Medulla oblongata (tissue), 1 donor: ENCODE results near the gene HOXD11.

Source experiments
- DNase-seq: peaks from one replicate; pipeline ENCODE4 v3.0.0-alpha.2; 2015; ENCODE audit errors: extremely low spot score

HOXD11 gene

DNA sequence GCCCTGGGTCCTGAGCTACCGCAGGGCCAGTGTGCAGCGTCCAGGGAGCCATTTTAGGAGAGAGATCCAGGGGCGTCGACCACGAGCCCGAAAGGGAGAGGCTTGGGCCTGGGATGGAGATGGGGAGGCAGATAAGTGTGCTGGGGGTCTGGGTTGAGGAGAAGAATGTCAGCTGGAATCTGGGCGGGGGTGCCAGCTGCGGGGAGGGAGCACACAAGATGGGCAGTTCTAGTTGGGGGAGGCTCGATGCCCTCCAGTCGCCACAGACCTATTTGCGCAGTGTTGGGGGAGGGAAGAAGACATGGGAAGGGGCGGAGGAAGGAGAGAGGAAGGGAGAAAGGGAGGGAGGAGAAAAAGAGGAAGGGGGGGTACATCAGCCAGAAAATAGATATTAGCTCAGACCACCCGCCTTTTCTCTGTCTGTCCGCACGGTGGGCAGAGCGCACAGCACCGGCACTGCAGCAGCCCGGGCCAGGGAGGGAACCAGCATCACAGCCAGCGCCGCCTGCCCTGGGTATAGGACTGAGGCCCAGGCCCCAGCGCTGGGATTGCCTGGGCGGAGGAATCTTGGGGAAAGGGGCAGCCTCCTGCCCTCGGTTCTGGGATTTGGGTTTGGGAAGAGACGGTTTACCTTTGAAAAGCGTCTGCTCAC lies 1.9 kb upstream of the HOXD11 start:
- DNase-seq, result no peak

DNA sequence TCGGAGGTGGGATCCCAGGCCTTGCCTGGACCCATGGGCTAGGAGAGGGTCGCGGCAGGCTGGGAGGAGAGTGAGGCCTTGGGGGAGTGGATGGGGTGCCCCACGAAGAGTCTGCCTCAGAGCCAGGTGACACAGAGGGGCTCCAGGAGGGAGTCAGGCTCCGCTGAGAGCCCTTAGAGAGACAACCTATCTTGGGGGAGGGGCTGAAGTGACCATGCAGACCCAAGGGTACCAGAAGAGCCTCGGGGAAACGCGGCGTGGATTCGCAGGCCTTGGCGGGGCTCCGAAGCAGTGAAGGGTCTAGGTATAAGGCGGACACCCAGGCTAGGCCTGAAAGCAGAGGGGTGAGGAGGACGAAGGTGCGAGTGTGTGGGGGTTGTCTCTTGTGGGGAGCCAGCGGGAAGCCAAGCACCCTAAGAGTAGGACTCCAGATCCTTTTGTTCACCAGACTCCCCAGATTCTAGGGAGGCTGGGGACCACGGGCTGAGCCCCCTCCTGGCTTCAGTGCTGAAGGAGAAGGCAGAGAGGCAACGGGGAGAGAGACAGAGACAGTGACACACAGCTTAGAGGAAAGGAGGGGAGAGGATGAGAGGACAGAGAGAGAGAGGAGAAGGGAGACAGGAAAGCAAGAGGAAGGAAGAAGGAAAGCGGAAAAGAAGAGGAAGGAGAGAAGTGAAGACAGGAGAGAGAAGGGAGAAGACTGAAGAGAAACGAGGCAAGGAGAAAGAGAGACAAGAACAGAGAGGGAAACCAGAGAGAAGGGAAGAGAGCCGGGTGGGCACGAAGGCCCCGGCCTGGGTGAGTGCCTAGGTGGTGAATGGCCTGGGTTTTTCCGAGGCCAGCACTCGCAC lies 1.1 kb upstream of the HOXD11 start:
- DNase-seq, result no peak

DNA sequence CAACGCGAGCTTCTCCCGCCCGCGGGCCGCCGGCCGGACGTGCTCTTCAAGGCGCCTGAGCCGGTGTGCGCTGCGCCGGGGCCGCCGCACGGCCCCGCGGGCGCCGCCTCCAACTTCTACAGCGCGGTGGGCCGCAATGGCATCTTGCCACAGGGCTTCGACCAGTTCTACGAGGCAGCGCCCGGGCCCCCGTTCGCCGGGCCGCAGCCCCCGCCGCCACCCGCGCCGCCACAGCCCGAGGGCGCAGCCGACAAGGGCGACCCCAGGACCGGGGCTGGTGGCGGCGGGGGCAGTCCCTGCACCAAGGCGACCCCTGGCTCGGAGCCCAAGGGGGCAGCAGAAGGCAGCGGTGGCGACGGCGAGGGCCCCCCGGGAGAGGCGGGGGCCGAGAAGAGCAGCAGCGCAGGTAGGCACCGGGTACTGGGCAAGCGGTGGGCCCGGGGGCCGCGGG lies 676 bp downstream of the HOXD11 start:
- no peak for DNase-seq

DNA sequence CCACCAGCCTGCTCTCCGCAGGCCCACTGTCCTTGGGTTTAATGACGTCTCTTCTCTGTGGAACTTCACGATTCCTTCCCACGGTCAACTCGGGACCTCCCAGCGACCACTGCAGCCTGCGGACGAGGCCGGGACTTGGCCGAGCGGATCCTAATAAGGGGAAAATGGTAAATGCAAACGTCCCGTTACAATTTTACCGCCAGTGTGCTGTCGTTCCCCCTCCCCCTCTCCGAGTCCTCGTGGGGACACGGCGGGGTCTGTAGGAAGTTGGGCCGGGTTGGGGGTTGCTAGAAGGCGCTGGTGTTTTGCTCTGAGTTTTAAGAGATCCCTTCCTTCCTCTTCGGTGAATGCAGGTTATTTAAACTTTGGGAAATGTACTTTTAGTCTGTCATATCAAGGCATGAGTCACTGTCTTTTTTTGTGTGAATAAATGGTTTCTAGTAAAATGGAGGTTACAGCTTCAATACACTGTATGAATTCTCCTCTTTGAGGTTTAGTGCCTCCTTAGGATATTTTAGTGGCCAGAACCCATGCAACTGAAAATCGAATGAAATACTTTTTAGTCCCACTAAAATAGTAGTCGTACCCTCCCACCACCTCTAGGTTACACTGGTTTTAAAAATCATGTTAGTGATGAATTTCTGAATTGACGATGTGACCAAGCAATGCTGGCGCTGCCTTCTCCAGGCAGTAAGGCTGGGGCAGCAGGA lies 2.3 kb downstream of the HOXD11 start:
- DNase-seq, result no peak

DNA sequence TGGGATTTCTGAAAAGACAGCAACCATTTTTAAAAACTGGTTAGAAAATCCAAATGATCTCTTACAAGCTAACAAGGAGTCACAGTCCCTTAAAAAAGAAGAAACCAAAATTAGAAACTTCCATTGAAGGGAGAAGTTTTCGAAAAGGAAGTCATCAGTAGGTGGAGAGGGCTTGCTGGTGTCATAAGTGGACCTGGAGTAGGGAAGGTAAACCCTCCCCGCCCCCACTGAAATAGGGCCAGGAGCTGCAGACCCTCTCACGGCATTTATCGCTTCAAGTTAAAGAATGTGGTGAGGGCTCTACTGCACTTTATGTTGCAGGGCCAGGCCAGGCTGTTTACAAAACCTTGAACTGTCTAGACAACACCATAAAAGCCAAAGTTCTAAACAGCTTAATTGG lies 2.9 kb downstream of the HOXD11 start:
- no peak for DNase-seq

DNA sequence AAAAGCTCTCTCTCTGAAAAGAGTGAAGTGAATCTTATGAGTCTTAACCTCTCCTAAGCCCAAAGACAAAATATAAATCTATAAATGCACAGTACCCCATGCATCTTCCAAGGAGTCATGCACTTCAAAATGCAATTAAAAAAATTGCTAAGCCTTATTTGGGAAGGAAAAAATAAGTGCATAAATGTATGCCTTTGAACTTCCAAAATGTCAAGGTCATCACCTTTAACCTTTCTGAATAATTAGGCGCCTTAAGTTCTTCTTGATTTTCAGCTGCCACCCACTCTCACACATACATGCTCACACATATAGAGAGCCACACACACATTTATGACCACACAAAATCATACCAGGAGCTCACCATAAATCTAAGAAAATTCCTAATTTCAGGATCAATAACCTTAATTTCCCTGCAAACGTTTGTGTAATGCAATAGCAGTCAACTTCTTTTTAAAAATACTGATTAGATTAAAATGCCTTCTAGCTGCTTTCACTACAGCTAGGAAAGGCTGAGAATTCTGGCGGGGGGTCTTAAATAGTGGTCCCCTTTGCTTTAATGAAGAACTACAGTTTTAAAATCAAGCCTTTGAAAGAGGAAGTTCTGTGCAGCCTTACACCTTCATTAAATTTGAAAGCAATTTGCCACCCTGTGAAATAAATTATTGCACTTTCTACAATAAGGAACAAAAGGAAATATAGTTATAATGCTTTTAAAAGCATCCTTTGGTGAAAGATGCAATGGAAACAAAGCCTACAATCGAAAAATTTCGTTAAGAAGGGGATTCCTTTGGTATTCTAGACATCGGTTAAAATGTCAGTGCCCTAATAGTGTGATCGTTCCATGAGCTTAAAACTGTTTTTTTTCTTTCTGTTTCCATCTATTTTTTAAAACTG lies 3.6 kb downstream of the HOXD11 start:
- DNase-seq, result no peak

DNA sequence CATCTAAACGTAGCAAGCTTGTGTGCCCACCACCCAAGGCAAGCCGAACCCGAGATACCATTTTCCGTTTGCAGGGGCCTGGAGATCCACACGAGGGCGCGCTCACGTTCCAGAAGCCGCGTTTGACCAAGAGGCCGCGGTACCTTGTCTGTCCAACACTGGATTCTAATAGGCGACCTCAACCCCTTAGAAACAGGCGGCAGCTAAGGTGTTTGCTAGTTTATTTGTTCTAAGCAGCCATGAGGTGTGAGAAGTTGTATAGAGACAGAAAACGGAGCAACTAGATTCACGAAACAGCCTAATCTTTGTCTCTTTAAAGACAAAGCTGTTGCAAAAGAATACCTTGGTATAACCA lies 4.2 kb downstream of the HOXD11 start:
- no peak for DNase-seq

DNA sequence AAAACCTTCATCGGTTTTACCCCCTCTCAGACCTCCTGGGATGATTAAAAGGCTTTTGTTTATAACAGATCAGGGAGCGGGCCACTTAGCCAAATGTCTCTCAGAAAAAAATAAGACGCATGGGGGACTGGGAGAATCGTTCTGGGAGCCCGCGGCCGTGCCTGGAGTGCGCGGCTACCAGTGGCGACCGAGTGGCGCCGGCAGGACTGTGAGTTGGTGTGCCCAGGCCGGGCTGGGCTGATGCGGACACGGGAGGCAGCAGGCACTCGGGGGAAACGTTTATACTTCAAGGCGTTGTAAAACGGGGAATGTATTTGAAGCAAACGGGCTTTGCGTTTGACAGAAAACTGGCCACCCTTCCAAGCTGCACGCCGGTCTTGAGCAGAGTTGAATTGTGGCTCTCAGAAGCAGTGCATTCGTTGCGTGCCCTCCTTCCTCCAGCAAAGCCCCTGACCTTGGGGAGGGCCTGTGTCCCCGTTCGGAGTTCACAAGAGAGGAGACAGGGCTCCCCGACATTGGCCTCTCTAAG lies 4.8 kb downstream of the HOXD11 start:
- no peak for DNase-seq

DNA sequence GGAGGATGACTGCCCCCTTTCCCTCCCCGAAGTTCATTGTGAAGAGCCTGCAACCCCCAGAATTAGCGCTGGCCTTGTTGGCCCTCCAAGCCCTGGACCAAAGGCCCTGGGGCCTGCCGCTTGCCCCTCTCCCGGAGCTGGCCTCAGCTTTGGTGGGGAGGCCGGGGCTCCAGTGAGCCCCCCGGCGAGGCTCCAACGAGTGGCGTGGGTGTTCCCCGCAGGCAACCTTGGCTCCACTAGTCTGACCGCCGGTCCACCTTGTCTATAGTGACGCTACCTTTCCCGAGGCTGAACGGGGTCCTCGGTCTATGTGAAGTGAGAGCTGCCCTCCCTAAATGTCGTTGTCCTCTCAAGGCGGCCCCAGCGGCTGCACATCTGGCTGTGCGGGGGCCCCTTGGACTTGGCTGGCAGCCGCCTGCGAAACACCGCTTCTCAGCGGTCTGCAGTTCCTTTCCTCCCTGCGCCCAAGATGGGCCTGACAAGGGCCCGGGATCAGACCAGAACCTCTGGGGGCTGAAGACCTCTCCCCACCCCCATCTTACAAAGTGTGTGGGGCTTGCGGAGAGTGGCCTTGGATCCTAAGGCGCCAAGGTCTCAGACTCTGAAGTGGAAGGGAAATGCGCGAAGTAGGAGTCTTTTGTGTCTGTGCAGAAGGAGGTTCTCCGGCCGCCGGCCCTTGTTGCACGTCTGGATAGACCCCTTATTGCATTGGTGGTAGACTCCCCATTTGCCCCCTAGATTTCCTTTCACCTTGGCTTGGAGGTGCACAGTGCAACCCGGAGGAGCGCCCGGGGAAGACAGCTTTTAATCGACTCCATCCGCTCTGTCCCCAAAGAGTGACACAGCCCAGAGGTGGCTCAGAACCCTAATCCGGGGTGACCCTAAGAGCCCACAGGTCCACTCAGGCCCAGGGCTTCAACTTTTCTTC lies 5.6 kb downstream of the HOXD11 start:
- no peak for DNase-seq

DNA sequence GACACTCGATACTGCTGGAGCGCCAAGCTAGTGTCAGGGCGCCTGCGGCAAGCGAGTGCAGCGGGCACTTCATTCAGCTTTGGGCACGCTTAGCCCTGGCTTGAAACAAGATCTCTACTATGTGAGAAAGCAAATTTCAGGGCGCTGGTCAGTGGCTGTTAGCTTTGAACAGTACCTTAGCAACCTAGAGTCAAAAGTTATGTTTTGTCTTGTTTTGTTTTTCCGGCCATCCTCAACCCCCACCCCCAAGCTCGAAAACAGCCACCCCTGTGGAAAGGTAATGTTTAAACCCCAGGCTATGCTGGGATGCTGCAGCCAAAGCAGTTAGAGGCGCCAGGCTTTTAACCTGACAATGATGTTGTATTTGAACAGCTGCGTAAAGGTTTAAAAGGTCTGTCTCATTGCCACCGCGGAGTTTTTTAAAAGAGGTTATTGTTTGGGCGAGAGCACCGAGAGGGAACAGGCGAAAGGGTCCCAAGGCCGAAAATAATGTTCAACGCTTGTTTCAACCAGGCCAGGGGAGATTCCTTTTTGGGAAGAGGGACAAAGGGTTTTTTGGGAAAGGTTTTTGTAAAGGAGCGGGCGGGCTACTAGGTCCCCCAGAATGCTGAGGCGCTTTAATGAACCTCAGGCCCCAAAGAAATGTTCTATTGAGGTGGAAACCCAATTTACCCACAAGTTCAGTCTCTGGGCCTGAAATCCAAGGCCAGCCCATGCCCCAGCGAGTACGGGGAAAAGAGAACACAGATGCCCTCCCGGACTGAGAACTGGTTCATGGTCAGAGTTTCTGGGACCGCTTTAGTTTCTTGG lies 7.2 kb downstream of the HOXD11 start:
- no peak for DNase-seq

DNA sequence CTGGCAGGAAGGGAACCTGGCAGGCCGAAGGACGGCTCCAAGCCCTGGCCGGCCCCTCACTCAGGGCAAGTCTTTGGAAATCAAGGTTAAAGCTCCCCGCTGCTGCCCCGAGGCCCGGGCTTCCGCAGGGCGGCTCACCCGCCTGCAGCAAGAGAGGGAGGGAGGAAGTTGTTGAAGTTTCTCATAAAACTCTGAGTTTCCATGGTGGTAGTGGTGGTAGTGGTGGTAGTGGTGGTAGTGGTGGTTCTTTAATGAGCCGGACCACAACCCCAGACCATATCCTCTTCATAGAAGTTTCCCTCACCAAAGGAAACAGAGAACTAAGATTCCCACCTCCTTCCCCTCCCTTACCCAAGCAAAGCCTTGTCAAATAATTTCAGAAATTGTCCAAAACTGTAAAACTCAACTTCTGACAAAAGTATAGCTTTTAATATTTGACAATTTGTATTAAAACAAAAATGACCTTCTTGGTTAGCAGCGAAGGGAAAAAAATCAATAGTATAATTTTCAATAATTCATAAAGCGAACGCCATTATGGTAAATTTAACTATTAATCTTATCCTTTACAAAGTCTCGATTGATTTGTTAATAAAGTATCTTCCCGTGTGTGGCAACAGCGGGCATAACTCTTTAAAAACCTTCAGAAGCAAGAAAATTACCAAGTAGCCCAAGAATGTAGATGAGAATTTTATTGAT lies 8.0 kb downstream of the HOXD11 start:
- no peak for DNase-seq

DNA sequence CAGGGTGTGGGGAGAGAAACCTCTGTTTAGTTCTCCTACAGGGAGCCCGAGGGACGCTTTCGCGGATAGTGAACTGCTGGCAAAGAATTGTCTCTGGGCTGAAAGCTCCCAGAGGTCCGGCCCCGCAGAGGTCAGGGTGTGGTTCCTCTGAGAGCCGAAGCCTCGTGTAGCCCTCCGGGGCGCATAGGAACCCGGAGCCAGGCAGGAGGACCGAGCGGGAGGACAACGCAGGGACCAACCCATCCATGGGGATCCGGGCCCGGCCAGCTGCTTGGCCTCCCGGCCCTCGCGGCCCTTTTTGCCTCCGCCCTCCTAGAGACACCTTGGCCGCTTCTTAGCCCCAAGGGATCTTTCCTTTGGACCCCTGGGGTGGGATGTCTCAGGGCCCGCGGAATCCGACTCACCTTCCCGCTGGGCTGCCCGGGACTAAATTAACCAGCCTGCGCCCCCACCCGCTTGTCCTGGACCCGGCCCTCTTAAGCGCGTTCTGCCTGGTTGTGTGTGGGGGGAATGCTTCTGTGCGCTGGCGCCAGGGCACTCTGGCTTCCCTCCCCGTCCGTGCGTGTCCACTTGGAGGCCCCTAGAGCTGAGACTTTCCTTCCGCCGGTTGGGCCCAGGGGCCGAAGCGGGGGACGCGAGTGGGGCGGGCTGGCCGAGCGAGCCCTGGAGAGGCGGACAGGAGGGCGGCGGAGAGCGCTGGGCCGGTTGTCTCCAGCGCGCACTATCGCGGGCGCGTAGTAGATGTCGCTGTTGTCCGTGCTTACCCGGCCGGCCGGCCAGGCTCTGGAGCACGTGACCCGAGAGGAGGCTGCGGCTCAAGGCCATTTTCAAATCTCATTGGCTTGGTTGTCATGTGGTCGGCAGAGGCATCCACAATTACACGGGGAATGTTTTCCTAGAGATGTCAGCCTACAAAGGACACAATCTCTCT lies 9.1 kb downstream of the HOXD11 start, which contains the start of gene HOXD10:
HOXD10 (plus strand) TSS at position 896 of the 931 bp plus-strand sequence. CDS start 56 bp downstream, outside the sequence.
- no peak for DNase-seq

DNA sequence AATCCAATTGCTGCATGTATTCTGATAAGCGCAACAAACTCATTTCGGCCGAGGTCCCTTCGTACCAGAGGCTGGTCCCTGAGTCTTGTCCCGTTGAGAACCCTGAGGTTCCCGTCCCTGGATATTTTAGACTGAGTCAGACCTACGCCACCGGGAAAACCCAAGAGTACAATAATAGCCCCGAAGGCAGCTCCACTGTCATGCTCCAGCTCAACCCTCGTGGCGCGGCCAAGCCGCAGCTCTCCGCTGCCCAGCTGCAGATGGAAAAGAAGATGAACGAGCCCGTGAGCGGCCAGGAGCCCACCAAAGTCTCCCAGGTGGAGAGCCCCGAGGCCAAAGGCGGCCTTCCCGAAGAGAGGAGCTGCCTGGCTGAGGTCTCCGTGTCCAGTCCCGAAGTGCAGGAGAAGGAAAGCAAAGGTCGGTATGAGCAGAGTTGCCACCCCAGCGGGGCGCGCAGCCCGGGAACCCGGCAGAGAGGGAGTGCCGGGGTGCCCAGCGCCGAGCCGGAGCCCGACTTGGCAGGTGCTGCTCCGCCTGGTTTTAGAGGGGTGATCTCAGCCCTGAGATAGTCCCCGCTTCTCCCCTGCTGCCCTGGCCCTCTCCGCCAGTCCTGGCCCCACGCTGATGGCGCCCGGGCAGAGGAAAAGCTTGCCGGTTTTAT lies 10.2 kb downstream of the HOXD11 start:
- no peak for DNase-seq

DNA sequence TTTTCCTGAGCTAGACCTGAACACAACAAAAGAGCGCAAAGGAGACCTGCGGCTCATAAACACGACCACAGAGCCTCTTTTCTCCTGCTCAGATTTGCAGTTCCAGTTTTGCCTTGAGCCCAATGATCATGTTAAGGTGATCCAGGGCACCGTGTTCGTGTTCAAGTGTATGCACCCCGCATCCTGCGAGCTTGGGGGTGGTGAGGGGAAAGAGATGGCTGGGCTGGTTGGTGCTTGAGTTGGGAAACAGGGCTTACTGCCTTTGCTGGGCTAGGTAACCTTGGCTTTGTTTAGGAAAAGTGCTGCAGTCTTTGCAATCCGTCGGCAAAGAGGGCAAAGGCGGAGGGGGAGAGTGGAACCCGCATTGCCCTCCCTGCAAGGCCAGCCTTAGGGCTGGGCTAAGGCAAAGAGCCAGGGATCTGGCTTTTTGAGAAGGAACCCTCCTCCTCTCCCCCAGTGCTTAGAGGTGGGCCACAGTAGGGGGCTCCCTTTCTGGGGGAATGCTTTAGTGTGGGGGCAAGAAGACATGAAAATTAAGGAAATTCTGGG lies 10.8 kb downstream of the HOXD11 start:
- DNase-seq, result no peak

DNA sequence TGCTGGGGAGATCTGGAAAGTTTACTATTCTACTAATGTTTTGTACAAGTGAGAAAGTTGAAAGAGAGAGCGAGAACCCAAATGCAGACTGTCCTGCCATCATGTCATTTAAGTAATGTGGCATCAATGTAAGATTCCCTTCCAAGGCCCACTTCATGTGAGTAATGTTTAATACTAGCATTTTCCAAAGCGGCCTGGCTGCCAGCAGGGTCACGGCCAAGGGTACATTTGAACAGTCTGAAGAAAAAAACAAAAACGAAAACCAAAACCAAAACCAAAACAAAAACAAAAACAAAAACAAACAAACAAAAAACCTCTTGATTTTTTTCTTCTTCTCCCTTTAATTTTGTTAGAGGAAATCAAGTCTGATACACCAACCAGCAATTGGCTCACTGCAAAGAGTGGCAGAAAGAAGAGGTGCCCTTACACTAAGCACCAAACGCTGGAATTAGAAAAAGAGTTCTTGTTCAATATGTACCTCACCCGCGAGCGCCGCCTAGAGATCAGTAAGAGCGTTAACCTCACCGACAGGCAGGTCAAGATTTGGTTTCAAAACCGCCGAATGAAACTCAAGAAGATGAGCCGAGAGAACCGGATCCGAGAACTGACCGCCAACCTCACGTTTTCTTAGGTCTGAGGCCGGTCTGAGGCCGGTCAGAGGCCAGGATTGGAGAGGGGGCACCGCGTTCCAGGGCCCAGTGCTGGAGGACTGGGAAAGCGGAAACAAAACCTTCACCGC lies 11.7 kb downstream of the HOXD11 start:
- no peak for DNase-seq
